Ascending aorta (tissue), 2 donors: ENCODE data around the gene DHPS. TPM values are rescaled to one million over a fixed set of nuclear protein-coding genes. Genes with fewer than 3 reads are reported as not detected.

Source experiments
- DNase-seq, 2 donors: peaks; one replicate each; pipeline ENCODE4 v3.0.0-alpha.2; 2019; ENCODE audit warnings: low spot score in 2 of 2
- H3K27ac ChIP-seq, 2 donors: fragments of 200-600 bp; sonication (generic); one replicate each; pipeline ENCODE4 v1.5.1; 2016 to 2017; ENCODE audit warnings: mild to moderate bottlenecking in 1 of 2
- H3K27me3 ChIP-seq: fragments of 200-600 bp; sonication (generic); one replicate; pipeline ENCODE4 v1.5.1; 2017
- H3K36me3 ChIP-seq, 2 donors: fragments of 200-600 bp; sonication (generic); one replicate each; pipeline ENCODE4 v1.5.1; 2016
- H3K4me1 ChIP-seq, 2 donors: fragments of 200-600 bp; sonication (generic); one replicate each; pipeline ENCODE4 v1.5.1; 2016 to 2017; ENCODE audit warnings: mild to moderate bottlenecking in 1 of 2
- H3K4me3 ChIP-seq, 2 donors: fragments of 200-600 bp; sonication (generic); one replicate each; pipeline ENCODE4 v1.5.1; 2016 to 2017; ENCODE audit warnings: mild to moderate bottlenecking in 1 of 2
- H3K9me3 ChIP-seq, 2 donors: fragments of 200-600 bp; sonication (generic); one replicate each; pipeline ENCODE4 v1.5.1; 2016
- intact Hi-C: fragments of 100-400 bp; cut with DNase I; formaldehyde crosslinking; loops from one replicate; pipeline ENCODE4 v1.15.1; 2023
- total RNA-seq: library from RNA; depleted of rRNA; stranded (reverse); fragments of >200 nt; gene quantifications from one replicate; pipeline ENCODE4 v1.1.0, GENCODE V29; 2016
- TF ChIP-seq, protein P1 (sequence below), 3 experiments: fragments of 200-600 bp in 2 of 3; fragments of 450-650 bp in 1 of 3; sonication (generic) in 2 of 3; IDR thresholded peaks; one replicate each; pipeline ENCODE4 v1.5.1; 2016 to 2019; ENCODE audit warnings: antibody characterized with exemption in 3 of 3, mild to moderate bottlenecking in 1 of 3, moderate library complexity in 1 of 3

Gene DHPS
- total RNA-seq, 1 donor from 2014 or later: 160 TPM

DNA sequence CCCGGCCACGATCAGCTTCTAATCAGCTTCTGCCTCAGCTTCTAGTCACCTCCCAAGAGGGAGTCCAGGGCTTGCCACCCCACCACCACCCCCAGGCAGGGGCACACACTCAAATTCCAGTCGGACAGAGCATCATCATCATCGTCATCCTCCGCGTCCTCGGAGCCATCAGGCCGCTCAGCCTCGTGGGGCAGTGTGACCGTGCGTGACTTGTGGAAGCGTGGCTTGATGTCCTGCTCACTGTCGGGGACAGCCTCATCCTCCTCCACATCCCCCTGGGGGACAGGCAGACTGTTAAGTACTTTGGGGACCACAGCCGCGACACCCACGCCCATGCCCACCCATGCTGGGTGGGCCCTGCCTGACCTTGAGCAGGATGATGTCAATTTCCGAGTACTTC is 29.5 kb upstream of the DHPS start:
- no peaks in the 10 kb centered on the region for H3K9me3 ChIP-seq
- H3K27ac ChIP-seq: no peak overlapping the region
- peaks cover 82 to 93% of the 10 kb centered on the region in 2 donors for H3K36me3 ChIP-seq
- TF ChIP-seq, protein P1, sequence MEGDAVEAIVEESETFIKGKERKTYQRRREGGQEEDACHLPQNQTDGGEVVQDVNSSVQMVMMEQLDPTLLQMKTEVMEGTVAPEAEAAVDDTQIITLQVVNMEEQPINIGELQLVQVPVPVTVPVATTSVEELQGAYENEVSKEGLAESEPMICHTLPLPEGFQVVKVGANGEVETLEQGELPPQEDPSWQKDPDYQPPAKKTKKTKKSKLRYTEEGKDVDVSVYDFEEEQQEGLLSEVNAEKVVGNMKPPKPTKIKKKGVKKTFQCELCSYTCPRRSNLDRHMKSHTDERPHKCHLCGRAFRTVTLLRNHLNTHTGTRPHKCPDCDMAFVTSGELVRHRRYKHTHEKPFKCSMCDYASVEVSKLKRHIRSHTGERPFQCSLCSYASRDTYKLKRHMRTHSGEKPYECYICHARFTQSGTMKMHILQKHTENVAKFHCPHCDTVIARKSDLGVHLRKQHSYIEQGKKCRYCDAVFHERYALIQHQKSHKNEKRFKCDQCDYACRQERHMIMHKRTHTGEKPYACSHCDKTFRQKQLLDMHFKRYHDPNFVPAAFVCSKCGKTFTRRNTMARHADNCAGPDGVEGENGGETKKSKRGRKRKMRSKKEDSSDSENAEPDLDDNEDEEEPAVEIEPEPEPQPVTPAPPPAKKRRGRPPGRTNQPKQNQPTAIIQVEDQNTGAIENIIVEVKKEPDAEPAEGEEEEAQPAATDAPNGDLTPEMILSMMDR (IDR thresholded peaks at IDR 0.05): no peak
- H3K4me1 ChIP-seq: no peaks in the 10 kb centered on the region
- intact Hi-C loops: no loop called here
- DNase-seq: no peak
- H3K4me3 ChIP-seq: no peak overlapping the region
- no peaks in the 10 kb centered on the region for H3K27me3 ChIP-seq

DNA sequence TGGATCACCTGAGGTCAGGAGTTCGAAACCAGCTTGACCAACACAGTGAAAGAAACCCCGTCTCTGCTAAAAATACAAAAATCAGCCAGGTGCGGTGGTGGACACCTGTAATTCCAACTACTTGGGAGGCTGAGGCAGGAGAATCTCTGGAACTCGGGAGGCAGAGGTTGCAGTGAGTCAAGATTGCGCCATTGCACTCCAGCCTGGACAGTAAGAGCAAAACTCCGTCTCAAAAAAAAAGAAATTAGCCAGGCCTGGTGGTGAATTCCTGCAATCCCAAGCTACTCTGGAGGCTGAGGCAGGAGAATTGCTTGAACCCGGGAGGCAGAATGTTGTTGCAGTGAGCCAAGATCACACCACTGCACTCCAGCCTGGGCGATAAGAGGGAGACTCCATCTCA is 27.0 kb upstream of the DHPS start:
- Histone ChIP-seq H3K4me1 (no peaks in the 10 kb centered on the region), H3K4me3 (no peak overlapping the region), H3K36me3 (peaks cover 84 to 93% of the 10 kb centered on the region in 2 donors), H3K9me3 (no peaks in the 10 kb centered on the region), H3K27me3 (no peaks in the 10 kb centered on the region), H3K27ac (no peak overlapping the region)
- no peak for DNase-seq
- intact Hi-C loops: no loop called here
- TF ChIP-seq, protein P1 (IDR thresholded peaks at IDR 0.05): no peak

DNA sequence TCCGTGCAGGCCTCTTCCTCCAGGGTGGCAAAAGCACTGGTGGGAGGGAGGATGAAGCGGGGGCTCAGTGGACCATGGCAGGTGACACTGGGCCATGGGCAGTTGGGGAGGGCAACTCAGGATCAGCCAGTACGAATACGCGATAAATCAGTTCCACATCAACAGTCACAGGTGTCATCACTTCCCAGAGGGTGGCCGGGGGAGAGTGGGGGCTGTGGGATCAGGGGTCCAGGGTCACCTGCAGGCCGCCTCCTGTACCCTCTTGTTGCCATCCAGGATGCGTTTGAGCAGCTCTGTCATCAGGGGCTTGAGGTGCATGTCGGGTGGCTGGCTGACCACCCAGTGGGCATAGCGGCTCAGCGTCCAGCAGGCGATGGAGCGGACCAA is 24.6 kb upstream of the DHPS start:
- Histone ChIP-seq H3K4me1 (no peaks in the 10 kb centered on the region), H3K27ac (no peak overlapping the region), H3K36me3 (peaks cover 91 to 100% of the 10 kb centered on the region in 2 donors), H3K27me3 (no peaks in the 10 kb centered on the region), H3K9me3 (no peaks in the 10 kb centered on the region), H3K4me3 (no peak overlapping the region)
- intact Hi-C loops: no loop called here
- no peak for DNase-seq
- TF ChIP-seq, protein P1 (IDR thresholded peaks at IDR 0.05): no peak

DNA sequence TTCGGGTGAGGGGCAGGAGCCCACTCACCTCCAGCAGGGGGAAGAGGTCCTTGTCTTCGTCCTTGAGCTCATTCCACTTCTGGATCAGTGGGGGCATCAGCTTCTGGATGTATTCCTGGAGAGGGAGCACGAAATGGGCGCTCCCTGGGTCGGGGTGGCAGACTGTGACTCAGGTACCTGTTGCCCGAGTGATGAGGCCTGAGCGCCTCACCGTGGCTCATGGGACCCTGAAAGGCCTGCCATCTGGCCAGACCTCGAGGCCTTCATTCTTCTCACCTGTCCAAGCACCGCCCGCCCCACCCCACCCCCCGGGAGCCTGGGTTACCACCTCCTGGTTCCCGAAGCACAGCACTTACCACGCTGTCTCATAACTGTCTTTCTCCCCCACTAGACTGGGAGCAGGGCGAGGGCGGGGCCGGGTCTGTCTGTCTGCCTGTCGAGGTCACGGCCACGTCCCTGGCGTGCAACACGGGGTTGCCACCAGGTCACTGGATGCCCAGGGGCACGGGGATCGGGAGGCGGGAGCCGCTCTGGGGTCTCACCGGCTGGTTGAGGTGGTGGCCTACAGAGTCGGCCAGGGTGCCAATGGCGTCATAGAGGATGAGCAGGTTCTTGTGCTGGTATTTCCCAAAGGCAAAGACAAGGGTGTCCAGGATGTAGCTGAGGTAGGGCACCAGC is 24.1 kb upstream of the DHPS start:
- intact Hi-C loops: no loop called here
- H3K36me3 ChIP-seq: peaks cover 91 to 100% of the 10 kb centered on the region in 2 donors
- H3K4me1 ChIP-seq: no peaks in the 10 kb centered on the region
- DNase-seq: no peak
- no peaks in the 10 kb centered on the region for H3K9me3 ChIP-seq
- H3K27ac ChIP-seq: no peak overlapping the region
- TF ChIP-seq, protein P1 (IDR thresholded peaks at IDR 0.05): no peak
- no peaks in the 10 kb centered on the region for H3K27me3 ChIP-seq
- H3K4me3 ChIP-seq: no peak overlapping the region

DNA sequence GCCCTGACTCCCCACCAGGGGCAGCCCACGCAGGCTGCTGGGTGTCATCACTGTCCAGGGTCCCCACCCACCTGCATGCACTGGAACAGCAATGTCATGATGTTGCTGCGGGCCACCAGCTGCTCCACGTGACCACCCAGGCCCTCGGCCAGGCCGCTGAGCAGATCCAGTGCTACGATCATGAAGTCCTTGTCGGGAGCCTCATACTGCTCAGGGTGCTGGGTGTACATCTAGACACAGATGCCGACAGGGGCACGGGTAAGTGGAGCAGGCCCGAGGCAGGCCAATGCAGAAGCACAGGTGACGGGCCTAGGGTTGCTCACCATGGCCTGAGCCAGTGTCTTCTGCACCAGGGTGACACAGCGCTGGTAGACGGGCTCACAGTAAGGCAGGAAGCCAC is 23.5 kb upstream of the DHPS start:
- H3K4me1 ChIP-seq: no peaks in the 10 kb centered on the region
- no peak for DNase-seq
- H3K27ac ChIP-seq: no peak overlapping the region
- intact Hi-C loops: no loop called here
- peaks cover 91 to 100% of the 10 kb centered on the region in 2 donors for H3K36me3 ChIP-seq
- no peak overlapping the region for H3K4me3 ChIP-seq
- TF ChIP-seq, protein P1 (IDR thresholded peaks at IDR 0.05): no peak
- H3K27me3 ChIP-seq: no peaks in the 10 kb centered on the region
- no peaks in the 10 kb centered on the region for H3K9me3 ChIP-seq

DNA sequence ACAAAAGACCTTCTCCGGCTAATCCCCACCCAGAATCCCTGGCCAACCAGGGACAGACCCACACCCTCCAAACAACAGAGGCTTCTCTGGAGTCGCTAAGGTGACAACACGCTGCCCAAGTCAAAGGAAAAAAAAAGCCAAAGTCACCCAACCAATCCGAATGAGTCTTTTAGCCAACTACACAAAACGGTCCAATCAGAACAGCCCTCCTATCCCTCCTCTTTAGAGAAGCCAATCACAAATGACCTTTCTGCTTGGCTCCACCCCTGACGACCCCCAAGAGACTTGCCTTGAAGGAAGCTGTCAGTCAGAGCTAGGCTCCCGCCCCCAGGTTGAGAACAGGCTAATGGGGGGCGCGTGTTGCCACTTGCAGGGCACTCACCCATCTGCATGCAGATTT is 21.4 kb upstream of the DHPS start:
- no peak overlapping the region for H3K27ac ChIP-seq
- DNase-seq: no peak
- no peaks in the 10 kb centered on the region for H3K27me3 ChIP-seq
- H3K4me3 ChIP-seq: no peak overlapping the region
- no peaks in the 10 kb centered on the region for H3K4me1 ChIP-seq
- intact Hi-C loops: no loop called here
- H3K36me3 ChIP-seq: peaks cover 79 to 82% of the 10 kb centered on the region in 2 donors
- H3K9me3 ChIP-seq: no peaks in the 10 kb centered on the region
- TF ChIP-seq, protein P1 (IDR thresholded peaks at IDR 0.05): no peak
